HG03521 (cell line): ENCODE measurements around the gene SPATA16.
"Not testable (repeated sequence)": the region's sequence is repeated elsewhere in the genome, so short reads cannot be mapped to it uniquely, and the experiment has no call there.

Experiments used
- ATAC-seq: cut with Tn5 transposase; IDR thresholded peaks from one replicate; pipeline ENCODE4 v1.9.1; 2021; ENCODE audit warnings: mild to moderate bottlenecking, moderate library complexity; ENCODE audit not compliant: unreplicated experiment

Gene SPATA16

GRCh38 chr3:172960626-172961182 lies 180.3 kb downstream of the SPATA16 start:
- not testable (repeated sequence) for ATAC-seq

GRCh38 chr3:172958565-172958964 lies 182.5 kb downstream of the SPATA16 start:
- no peak for ATAC-seq

- ATAC-seq = no peak
These were observed 187.5 kb downstream of the SPATA16 start for GRCh38 chr3:172953571-172953970.

GRCh38 chr3:172951511-172951910 lies 189.5 kb downstream of the SPATA16 start:
- ATAC-seq = no peak

GRCh38 chr3:172946061-172946460 lies 195.0 kb downstream of the SPATA16 start:
- ATAC-seq = no peak

GRCh38 chr3:172939651-172940293 lies 201.3 kb downstream of the SPATA16 start:
- ATAC-seq = no peak

- ATAC-seq = no peak
These were observed 202.2 kb downstream of the SPATA16 start for GRCh38 chr3:172938788-172939187.

- no peak for ATAC-seq
These were observed 209.2 kb downstream of the SPATA16 start for GRCh38 chr3:172931746-172932285.

GRCh38 chr3:172929451-172929850 lies 211.6 kb downstream of the SPATA16 start:
- no peak for ATAC-seq

GRCh38 chr3:172924546-172924945 lies 216.5 kb downstream of the SPATA16 start:
- no peak for ATAC-seq

- no peak for ATAC-seq
These were observed 221.7 kb downstream of the SPATA16 start for GRCh38 chr3:172919297-172919683.

GRCh38 chr3:172918568-172919296 lies 222.3 kb downstream of the SPATA16 start:
- no peak for ATAC-seq

- no peak for ATAC-seq
These were observed 222.9 kb downstream of the SPATA16 start for GRCh38 chr3:172918165-172918564.

GRCh38 chr3:172915911-172916514 lies 225.0 kb downstream of the SPATA16 start:
- ATAC-seq = no peak

- ATAC-seq = no peak
These were observed 226.2 kb downstream of the SPATA16 start for GRCh38 chr3:172914854-172915253.

GRCh38 chr3:172913911-172914655 lies 227.0 kb downstream of the SPATA16 start:
- ATAC-seq = no peak

GRCh38 chr3:172911142-172911541 lies 229.9 kb downstream of the SPATA16 start:
- ATAC-seq = no peak

- ATAC-seq = no peak
These were observed 232.2 kb downstream of the SPATA16 start for GRCh38 chr3:172908771-172909270.

GRCh38 chr3:172905451-172905850 lies 235.6 kb downstream of the SPATA16 start:
- no peak for ATAC-seq

- no peak for ATAC-seq
These were observed 236.2 kb downstream of the SPATA16 start for GRCh38 chr3:172904711-172905373.
